Lung (tissue), 12 donors: ENCODE data around the gene AQP1. TPM values are rescaled to one million over a fixed set of nuclear protein-coding genes. Genes with fewer than 3 reads are reported as not detected.

Experiments
- ATAC-seq: fragments of 200-7000 bp; cut with Tn5 transposase; one replicate; pipeline ENCODE4 v1.9.1; 2020; ENCODE audit warnings: moderate number of reproducible peaks; ENCODE audit not compliant: insufficient read depth, low FRiP score
- DNase-seq, 3 donors: peaks; one replicate each; pipeline ENCODE4 v3.0.0-alpha.2; 2013 to 2017
- H3K27ac ChIP-seq, 2 donors: one replicate each; pipeline ENCODE4 v1.5.1; 2013; ENCODE audit warnings: mild to moderate bottlenecking in 2 of 2, moderate library complexity in 2 of 2, control low read depth in 1 of 2, inconsistent platforms in 1 of 2, low read depth in 1 of 2, low read length in 1 of 2
- H3K27me3 ChIP-seq, 3 donors: one replicate each; pipeline ENCODE4 v1.5.1; 2013; ENCODE audit warnings: low read length in 2 of 3; ENCODE audit not compliant: control insufficient read depth in 3 of 3, insufficient read depth in 3 of 3
- H3K36me3 ChIP-seq, 4 donors: one replicate each; pipeline ENCODE4 v1.5.1; 2013; ENCODE audit warnings: low read length in 4 of 4, mild to moderate bottlenecking in 1 of 4, moderate library complexity in 1 of 4; ENCODE audit not compliant: control insufficient read depth in 4 of 4, insufficient read depth in 4 of 4
- H3K4me1 ChIP-seq, 5 donors: one replicate each; pipeline ENCODE4 v1.5.1; 2013; ENCODE audit warnings: low read length in 5 of 5, mild to moderate bottlenecking in 2 of 5, moderate library complexity in 1 of 5; ENCODE audit not compliant: control insufficient read depth in 5 of 5, insufficient read depth in 5 of 5
- H3K4me3 ChIP-seq: one replicate; pipeline ENCODE4 v1.5.1; 2013; ENCODE audit warnings: mild to moderate bottlenecking, control low read depth, moderate library complexity
- H3K9ac ChIP-seq, 2 donors: one replicate each; pipeline ENCODE4 v1.5.1; 2013; ENCODE audit warnings: low read length in 2 of 2, control low read depth in 1 of 2; ENCODE audit not compliant: insufficient read depth in 1 of 2
- H3K9me3 ChIP-seq, 4 donors: one replicate each; pipeline ENCODE4 v1.5.1; 2013; ENCODE audit warnings: low read length in 3 of 4, mild to moderate bottlenecking in 1 of 4, moderate library complexity in 1 of 4; ENCODE audit not compliant: control insufficient read depth in 4 of 4, insufficient read depth in 3 of 4
- CTCF ChIP-seq: IDR thresholded peaks from 2 replicates; pipeline ENCODE4 v1.5.1; 2012; ENCODE audit warnings: mild to moderate bottlenecking; ENCODE audit errors: control extremely low read depth, extremely low read depth
- WGBS, 2 donors: extraction: QIAGEN DNeasy Blood & Tissue Kit; methylation state at CpG; one replicate each; pipeline ENCODE4 v1.1.7; 2013; 5-methylcytosine and 5-hydroxymethylcytosine counted together
- polyA plus RNA-seq, 2 donors: library from polyadenylated mRNA; stranded (reverse); fragments of 200-250 nt; gene quantifications; one replicate each; pipeline ENCODE4 v1.2.1, GENCODE V29; 2013
- total RNA-seq, 2 donors: library from RNA; depleted of rRNA in 1 of 2; stranded (reverse); fragments of >200 nt in 1 of 2; gene quantifications; one replicate each; pipeline ENCODE4 v1.2.1, GENCODE V29; 2014 to 2021
- donor health status: control.
- donor health status: control.
- donor health status: Bipolar disorder and iron deficiency.
- donor health status: healthy.
- donor health status: DM: yes; HTN: yes; CAD: no.

Gene AQP1
- total and polyA plus RNA-seq, 4 donors: 267 to 655 (median 428) TPM

GRCh38 chr7:30927559-30927958 lies 15.9 kb downstream of the AQP1 start:
- Histone ChIP-seq H3K9me3 (peaks cover 0 to 6% (median 2%) of the 10 kb centered on the region in 4 donors), H3K4me3 (no peak overlapping the region), H3K9ac (no peak overlapping the region), H3K27me3 (no peaks in the 10 kb centered on the region), H3K4me1 (peaks cover 0 to 8% (median 0%) of the 10 kb centered on the region in 5 donors), H3K27ac (no peak overlapping the region), H3K36me3 (peaks cover 0 to 23% (median 2%) of the 10 kb centered on the region in 4 donors)
- WGBS, 2 donors: 86 to 91% methylated on average over 3 of the region's 3 CpGs
- DNase-seq (peak in 1 of 3 donors; percentile 9), ATAC-seq (no peak)
- no peak for TF ChIP-seq CTCF

GRCh38 chr7:30928254-30928872 lies 16.7 kb downstream of the AQP1 start:
- DNase-seq (no peak), ATAC-seq (no peak)
- Histone ChIP-seq H3K9me3 (peaks cover 0 to 6% (median 2%) of the 10 kb centered on the region in 4 donors), H3K27ac (no peak overlapping the region), H3K4me1 (peaks cover 0 to 7% (median 0%) of the 10 kb centered on the region in 5 donors), H3K9ac (no peak overlapping the region), H3K36me3 (peaks cover 0 to 16% (median 2%) of the 10 kb centered on the region in 4 donors), H3K4me3 (no peak overlapping the region), H3K27me3 (no peaks in the 10 kb centered on the region)
- 94 to 95% methylated on average over 13 of the region's 13 CpGs for WGBS, 2 donors
- no peak for TF ChIP-seq CTCF

- WGBS, 2 donors: 95 to 96% methylated on average over 4 of the region's 4 CpGs
- TF ChIP-seq CTCF: no peak
- no peak for DNase-seq
- no peak overlapping the region for H3K27ac ChIP-seq
- ATAC-seq: no peak
- peaks cover 0 to 10% (median 0%) of the 10 kb centered on the region in 5 donors for H3K4me1 ChIP-seq
- peaks cover 0 to 8% (median 1%) of the 10 kb centered on the region in 4 donors for H3K36me3 ChIP-seq
- no peak overlapping the region for H3K9ac ChIP-seq
- peaks cover 0 to 6% (median 2%) of the 10 kb centered on the region in 4 donors for H3K9me3 ChIP-seq
- H3K27me3 ChIP-seq: no peaks in the 10 kb centered on the region
- H3K4me3 ChIP-seq: no peak overlapping the region
Measured at GRCh38 chr7:30929686-30930085, 18.0 kb downstream of the AQP1 start.
